Adipocyte (in vitro differentiated cells): ENCODE data around the gene TRIM63.

Experiments
- DNase-seq: peaks from one replicate; pipeline ENCODE4 v3.0.0-alpha.2; 2015; ENCODE audit warnings: low read depth
- H3K27me3 ChIP-seq: replicated peaks from 2 replicates; pipeline ENCODE4 v1.7.0; 2013; ENCODE audit warnings: mild to moderate bottlenecking, low read length, moderate library complexity; ENCODE audit not compliant: control insufficient read depth, insufficient read depth
- H3K36me3 ChIP-seq: 2 replicates; pipeline ENCODE4 v1.7.0; 2013; ENCODE audit warnings: low read length, mild to moderate bottlenecking, moderate library complexity; ENCODE audit not compliant: control insufficient read depth, insufficient read depth, severe bottlenecking
- H3K4me1 ChIP-seq: 2 replicates; pipeline ENCODE4 v1.7.0; 2013; ENCODE audit warnings: mild to moderate bottlenecking, low read length, moderate library complexity; ENCODE audit not compliant: control insufficient read depth, insufficient read depth
- H3K4me3 ChIP-seq: 2 replicates; pipeline ENCODE4 v1.7.0; 2013; ENCODE audit warnings: mild to moderate bottlenecking, low read length, moderate library complexity
- H3K9ac ChIP-seq: 2 replicates; pipeline ENCODE4 v1.7.0; 2013; ENCODE audit warnings: mild to moderate bottlenecking, low read length, moderate library complexity
- H3K9me3 ChIP-seq: 2 replicates; pipeline ENCODE4 v1.7.0; 2013; ENCODE audit warnings: mild to moderate bottlenecking, low read length, moderate library complexity; ENCODE audit not compliant: control insufficient read depth

TRIM63 gene

DNA sequence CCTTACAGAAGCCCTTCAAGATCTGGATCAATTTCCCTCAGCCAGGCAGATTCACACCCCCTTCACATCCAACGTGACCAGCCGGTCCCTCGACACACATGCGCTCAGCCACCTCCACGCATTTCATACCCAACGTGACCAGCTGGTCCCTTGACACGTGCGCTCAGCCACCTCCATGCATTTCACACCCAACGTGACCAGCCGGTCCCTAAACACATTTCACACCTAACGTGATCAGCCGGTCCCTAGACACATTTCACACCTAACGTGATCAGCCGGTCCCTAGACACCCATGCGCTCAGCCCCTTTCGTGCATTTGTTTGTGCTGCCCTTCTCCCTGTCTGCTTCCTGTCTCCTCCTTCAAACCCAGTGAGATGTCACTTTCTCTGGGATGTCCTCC, 60.7 kb downstream of the TRIM63 start:
- Histone ChIP-seq H3K4me1 (peaks cover 20% of the 10 kb centered on the region), H3K36me3 (no peaks in the 10 kb centered on the region), H3K9me3 (no peaks in the 10 kb centered on the region), H3K9ac (no peak overlapping the region), H3K27me3 (no peaks in the 10 kb centered on the region), H3K4me3 (no peak overlapping the region)
- DNase-seq = no peak

DNA sequence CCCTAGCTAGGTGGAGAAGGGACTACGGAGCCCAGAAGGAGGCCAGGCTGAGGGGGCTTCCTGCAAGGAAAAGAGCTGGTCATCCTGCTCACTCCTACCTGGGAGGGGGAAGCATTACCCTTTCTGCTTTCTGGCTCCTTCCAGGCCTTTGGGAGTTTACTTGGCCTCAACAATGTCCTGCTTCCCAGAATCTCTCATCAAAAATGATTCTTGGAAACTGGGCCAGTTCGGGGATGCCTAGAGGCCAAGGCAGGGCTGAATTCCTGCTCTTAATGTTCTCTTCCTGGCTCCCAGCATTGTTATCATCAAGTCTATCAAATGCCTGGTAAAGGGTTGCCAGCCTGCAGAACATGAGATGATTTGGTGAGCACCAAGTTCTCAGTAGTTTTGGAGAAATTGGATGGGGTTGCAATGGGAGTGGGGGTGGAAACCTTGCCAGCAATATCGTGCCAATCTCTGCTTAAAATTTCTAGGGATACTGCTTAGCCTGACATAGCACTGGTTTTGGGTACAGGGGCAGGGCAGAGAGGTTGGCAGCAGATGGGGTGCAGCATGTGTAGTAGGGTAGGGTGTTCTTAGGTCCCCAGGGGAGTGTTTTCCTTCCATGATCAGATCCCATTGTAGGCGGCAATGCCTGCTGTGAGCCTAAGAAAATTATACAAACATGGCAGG, 61.9 kb downstream of the TRIM63 start:
- Histone ChIP-seq H3K9me3 (no peaks in the 10 kb centered on the region), H3K4me3 (no peak overlapping the region), H3K9ac (no peak overlapping the region), H3K27me3 (no peaks in the 10 kb centered on the region), H3K4me1 (peaks cover 20% of the 10 kb centered on the region), H3K36me3 (no peaks in the 10 kb centered on the region)
- DNase-seq = no peak

DNA sequence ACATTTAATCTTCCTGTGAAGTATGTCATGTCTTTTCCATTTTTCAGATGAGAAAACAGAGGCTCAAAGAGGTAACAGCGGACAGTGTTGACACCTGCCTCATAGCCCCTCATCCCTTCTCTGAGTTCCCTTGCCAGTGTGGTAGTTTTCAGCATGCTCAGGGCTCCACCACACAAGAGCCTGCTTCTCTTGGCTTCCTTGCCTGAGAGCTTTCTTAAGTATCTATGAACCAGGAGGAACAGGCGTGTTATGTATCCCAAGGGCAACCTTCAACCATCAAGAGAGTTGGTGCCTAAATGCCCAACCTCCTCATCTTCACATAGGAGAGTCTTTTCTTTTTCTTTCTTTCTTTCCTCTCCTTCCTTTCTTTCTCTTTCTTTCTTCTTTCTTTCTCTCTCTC, 63.7 kb downstream of the TRIM63 start:
- Histone ChIP-seq H3K9ac (no peak overlapping the region), H3K4me1 (peaks cover 21% of the 10 kb centered on the region), H3K36me3 (no peaks in the 10 kb centered on the region), H3K27me3 (no peaks in the 10 kb centered on the region), H3K9me3 (no peaks in the 10 kb centered on the region), H3K4me3 (no peak overlapping the region)
- DNase-seq = no peak

DNA sequence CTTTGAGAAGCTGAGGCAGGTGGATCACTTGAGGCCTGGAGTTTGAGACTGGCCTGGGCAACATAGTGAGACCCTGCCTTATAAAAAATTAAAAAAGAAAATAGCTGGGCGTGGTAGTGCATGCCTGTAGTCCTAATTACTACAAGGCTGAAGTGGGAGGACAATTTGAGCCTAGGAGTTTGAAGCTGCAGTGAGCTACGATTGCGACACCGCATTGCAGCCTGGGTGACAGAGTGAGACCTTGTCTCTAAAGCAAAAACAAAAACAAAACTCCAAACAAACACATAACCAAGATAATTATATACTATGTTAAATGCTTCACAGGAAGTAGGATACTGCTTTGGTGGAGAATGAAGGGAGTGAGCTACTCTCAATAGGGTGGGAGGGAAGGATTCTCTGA, 64.2 kb downstream of the TRIM63 start:
- H3K4me3 ChIP-seq = no peak overlapping the region
- no peak for DNase-seq
- H3K36me3 ChIP-seq = no peaks in the 10 kb centered on the region
- H3K9me3 ChIP-seq = no peaks in the 10 kb centered on the region
- no peaks in the 10 kb centered on the region for H3K27me3 ChIP-seq
- no peak overlapping the region for H3K9ac ChIP-seq
- peaks cover 26% of the 10 kb centered on the region for H3K4me1 ChIP-seq
